ENCODE results near the gene BCAS1.

Gene BCAS1

DNA sequence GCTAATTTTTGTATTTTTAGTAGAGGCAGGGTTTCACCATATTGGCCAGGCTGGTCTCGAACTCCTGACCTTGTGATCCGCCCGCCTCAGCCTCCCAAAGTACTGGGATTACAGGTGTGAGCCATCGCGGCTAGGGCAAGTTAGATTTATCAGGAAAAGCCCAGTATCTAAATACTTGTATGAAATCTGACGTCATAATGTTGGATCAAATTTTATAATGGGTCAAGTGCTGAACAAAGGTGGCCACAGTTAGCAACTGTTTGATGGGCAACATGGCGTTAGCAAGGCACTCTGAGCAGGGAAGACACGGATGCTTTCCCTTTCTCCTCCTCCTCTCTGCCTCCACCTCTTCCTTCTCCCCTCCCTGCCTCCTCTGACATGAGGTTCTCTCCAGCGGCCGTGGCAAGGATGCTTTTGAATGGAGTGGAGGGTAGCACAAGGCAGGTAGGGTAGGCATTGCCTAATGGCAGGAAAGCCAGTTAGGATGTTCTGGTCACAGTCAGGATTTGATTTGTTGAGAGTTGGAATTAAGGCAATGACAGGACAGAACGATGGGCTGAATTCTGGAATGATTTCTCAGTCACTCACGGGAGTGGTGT lies 149.6 kb downstream of the BCAS1 start:
- no peak for DNase-seq

DNA sequence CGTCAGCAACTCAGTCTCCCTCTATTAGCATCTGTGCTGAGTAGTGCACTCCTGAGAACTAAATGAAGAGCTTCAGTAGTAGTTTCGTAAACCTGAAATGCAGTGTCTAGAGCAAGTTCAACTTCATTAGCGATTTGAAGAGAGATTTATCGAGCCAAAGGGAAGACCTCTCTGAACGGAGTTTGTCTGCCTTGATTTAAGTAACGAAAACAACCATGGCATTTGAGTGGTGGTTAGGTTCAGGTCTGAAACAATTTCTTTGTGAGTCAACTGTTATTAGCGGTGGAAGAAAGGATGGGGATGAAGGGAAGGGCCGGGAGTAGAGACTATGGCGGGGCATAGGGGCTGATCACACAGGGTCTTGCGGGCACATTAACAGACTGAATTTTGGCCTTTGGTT lies 150.5 kb downstream of the BCAS1 start:
- no peak for DNase-seq

DNA sequence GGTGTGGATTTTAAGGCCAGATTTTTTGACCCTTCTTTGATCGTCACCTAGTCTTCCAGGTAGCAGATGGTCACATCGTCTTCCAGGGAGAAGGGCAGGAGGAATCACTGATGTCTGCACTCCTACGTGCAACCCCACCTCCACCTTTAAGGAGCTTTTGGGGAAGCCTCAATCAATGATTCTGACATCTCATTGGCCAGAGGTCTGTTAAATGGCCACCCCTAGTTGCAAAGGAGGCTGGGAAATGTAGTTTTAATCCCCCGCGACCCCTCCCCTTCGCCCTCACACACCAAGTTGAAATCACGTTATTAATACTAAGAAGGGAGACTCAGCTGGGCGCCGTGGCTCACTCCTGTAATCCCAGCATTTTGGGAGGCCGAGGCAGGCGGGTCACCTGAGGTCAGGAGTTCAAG lies 151.4 kb downstream of the BCAS1 start:
- no peak for DNase-seq

DNA sequence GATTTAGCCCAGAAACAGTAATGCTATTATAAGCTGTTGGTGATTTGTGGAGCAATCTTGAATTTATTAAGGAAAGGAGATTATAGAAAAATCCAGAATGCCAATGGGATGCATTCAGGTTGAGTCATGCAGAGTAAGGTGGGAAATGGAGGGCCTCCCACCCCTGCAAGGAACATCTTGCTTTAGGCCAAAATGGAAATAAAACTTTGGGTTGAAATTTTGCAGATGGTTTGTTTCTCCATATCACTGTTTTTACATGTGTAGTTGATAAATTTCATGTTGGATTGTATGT lies 152.4 kb downstream of the BCAS1 start:
- no peak for DNase-seq

DNA sequence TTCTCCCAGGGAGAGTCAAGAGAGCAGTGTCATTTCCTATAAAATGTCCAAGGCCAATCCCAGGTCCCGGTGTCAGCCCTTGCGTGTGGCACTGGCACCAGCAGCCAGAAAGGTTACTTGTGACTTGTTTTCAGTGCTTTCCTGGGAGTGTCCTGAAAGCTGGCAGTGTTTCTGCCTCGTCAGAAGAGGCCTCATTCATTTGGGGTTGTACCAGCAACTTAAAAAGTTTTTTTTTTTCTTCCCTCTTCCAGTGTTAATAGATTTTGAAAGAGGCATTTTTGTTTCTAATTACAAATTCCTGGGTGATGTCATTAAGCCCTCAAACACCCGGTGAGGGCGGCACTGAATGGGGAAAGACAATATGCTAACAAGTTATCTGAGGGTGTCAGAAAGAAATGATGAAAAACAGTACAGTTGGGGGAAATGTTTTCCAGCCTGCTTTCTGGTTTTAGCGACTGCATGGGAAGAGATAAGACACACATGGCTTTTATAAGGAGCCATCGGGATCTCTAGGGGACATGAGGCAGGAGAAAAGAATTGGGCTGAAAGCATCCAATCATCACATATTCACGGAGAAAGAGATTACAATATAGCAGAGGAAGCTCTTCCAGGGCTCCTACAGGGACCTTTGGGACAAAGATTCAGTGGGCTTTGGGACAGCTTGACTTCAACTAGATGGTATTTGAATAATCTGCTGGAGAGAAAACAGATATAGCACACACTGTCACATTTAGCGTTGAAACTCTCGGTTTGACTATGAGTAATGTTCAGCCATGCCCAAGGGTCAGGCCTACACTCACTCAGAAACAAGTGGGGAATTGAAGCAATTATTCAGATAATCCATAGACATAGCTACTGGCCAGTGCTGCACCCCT lies 153.0 kb downstream of the BCAS1 start:
- no peak for DNase-seq

DNA sequence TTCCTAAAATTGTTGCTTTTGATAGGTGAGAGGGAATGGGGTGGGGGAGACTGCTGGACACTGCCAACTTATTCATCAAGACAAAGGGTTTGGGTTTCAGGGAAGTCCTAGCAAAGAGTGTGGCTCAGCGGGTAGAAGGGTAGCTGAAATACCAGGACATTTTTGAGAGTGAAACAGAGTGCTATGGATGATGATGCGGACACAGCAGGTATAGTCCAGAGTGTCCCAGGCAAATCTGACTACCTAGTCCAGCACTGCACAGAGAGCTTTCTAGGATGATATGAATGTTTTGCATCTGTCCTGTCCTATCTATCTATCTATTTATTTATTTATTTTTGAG lies 154.3 kb downstream of the BCAS1 start:
- no peak for DNase-seq

DNA sequence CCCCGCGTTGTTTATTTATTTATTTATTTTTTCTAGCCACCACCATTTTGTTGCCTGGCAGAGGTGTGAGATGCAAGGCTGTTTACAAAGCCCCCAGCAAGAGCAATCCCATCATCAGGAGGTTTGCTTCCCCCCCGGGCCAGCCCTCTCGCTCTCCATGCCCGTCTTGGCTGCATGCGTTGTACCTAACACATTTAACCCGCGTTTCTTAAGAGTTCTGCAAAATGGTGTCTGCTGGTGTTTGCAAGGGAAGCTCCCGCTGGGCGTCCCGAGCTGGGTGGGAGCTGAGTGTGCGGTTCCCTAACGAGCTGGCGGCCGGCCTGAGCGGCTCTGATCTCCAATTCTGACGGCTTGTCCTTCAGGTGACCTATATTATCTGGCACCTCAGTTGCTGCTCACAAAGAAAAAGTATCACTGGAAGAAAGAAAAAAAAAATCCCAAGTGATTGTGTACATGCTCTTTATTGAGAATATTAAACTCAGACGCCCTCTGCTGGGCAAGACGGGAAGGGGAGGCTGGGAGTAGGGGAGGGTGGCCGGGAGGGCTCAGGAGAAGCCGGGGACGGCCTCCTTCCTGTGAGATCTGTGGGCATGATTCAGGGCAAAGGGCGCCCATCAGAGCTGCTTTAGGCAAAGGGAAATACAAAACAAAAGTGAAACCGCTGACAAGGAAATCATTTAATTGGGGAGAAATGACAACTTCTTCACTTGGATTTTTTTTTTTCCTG lies 154.8 kb downstream of the BCAS1 start:
- DNase-seq, result peak; percentile 99

DNA sequence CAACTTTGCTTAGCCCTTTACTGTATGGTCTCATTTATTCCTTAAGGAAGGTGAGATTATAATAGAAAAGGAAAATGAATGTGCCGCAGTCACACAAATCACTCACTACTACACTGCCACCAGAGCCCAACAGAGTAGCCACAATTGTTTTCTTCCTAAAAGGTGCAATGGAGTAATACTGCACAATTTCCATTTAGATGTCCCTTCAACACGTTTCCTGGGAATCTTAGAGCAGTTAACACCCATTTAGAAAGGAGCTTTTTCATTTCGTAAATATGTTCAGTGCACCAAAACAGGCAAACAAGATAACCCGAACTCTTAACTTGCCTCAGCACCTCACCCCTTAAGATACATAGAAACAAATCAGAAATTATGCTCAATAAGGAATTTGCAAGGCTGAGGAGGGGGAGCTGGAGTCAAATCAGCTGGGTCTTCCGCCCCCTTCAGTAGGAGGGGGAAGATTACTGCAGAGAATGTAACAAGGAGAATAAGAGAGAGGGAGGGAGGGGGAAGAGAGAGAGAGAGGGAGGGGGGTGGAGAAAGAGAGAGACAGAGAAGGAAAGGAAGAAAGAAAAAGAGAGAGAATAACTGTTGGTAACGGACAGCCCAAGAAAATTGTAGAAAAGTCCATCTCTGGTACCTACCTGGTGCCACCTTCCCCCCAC lies 155.5 kb downstream of the BCAS1 start:
- DNase-seq, result no peak

DNA sequence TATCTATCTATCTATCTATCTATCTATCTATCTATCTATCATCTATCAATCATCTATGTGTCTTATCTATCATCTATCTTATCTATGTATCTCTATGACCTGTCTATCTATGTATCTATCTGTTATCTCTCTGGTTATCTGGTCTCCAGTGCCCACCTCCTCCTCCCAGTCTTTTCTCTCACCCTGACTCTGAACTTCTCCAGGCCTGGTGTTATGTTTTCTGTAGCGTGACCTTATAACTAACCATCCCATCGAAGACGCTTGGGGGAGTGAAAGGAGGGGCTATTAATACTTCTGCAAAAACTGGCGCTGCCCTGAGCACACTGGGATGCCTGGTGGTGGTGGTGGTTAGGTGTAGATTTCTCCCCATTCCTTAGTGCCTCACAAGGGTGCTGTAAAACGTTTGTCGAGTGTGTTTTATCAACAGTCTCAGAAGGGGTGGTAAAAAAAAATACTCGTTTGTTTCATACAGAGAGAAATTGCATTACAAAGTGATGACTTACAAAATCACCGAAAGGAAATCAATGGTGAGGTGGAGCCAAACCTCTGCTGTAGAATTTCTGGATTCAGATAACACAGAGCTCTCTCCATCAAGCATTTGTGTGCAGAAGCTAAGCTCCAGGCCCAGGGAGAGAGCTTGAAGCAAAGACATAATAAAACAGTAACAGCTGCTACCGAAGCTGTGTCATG lies 156.2 kb downstream of the BCAS1 start:
- DNase-seq, result no peak

DNA sequence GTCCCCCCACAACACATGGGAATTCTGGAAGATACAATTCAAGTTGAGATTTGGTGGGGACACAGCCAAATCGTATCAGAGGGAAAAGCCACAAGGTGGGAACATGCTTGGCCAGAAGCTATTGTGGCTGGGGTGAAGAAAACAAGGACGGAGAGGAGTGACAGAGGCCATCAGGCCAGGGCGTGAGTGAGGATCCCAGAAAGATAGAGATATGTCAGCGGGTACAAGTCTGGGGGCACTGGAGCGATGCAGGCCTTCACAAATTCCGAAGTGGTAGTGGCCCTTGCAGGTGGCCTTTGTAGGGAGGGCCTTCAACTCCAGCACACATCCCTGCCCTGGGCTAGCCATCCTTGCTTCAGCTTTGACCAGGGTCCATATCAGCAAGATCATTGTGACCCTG lies 159.1 kb downstream of the BCAS1 start:
- DNase-seq, result no peak

DNA sequence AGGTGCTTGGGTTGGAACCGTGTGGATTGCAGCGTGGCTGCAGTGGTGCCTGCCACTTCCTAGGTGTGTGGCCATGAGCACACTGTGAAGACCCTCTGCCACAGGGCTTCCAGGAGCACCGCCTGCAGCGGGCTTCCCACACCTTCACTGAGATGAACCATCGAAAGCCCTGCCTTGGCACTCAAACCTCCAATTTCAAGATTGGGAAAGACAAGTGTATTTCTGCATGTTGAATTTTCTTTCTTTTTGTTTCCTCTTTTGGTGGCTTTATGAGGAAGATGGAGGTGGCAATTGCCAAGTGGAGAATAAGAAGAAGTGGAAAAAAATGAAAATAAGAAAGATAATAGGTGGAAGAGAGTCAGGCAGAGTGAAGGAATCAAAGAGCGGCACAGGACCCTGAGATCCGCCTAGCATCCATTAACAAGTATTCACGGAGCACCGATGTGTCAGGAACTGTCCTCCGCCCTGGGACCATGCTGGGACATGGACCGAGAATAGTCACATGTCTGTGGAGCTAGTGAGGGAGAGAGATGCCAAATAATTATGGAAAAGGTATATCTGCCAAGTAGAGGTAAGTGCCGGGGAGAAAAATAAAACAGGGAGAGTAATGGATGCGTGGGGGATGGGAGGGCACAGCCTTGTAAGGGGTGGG lies 159.9 kb downstream of the BCAS1 start:
- DNase-seq, result no peak

DNA sequence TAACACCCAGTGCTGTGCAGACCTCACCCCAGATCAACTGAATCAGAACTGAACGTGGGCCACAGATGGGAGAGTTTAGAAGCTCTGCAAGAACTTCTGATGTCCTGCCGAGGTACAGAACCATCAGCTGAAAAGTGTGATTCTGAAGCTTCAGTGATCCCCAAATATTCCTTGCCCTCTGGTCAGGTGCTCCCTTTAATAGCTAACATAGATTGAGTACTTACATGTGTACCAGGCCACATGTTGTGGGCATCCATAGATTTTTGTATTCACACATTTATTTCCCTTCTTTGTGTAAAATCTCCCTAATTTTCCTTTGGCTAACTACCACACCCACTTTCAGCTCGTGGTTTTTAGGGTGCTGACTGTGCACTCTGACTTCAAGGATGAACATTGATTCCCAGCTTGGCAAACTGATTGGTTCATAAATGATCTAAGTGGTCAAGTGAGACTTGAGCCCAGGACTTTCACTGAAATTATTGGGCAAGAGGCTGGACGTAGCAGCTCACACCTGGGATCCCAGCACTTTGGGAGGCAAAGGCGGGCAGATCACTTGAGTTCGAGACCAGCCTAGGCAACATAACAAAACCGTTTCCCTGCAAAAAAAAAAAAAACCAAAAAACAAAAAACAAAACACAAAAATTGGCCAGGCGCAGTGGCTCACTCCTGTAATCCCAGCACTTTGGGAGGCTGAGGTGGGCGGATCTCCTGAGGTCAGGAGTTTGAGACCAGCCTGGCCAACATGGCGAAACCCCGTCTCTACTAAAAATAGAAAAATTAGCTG lies 162.2 kb downstream of the BCAS1 start:
- no peak for DNase-seq

DNA sequence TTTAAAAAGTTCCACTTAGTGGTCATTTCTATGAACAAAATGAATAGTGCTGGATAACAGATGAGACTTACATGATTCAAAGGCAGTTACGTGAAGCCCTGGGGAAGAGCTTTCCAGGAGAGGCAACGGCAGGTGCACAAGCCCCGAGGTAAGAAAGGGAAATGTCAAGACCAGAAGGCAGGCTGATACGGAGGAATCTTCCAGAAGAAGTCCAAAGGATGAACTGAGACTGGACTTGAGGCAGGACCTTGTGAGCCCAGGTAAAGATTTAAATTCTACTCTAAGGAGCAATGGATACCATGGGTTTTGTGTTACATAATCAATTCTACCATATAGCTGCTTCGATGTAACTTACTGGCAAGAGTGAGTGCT lies 164.6 kb downstream of the BCAS1 start:
- no peak for DNase-seq

DNA sequence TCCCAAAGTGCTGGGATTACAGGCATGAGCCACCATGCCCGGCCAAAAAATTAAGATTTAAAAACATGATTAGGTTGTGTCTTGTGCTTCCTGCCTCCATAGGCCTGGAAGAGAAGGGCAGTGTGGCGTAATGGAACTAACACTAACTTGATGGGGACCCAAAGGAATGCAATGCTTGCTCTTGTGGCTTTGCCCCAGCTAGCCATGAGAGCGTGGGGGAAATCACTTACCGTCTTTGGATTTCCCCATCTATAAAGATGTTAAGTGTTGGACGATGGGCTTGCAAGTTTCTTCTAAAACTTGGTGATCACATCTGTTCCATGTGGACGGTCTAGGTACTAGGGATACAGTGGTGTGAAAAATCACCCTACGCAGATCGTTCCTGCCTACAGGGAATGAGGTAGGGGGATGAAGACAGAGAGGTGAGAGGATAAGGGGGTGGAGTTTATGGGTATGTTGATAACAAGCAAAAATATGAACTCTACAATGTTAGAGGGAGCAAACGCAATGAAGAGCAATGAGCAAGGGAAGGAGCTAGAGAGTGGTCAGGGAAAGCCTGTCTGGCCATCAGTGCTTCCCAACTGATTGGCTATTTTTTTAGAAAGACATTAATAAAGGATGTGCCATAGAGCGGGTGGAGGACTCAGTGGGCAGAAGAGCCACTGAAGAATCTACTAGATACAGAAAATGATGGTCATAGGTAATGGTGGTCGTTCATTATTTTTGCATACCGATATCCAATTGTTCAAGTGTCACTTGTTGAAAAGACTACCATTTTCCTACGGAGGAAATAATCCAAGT lies 165.2 kb downstream of the BCAS1 start:
- DNase-seq, result no peak

DNA sequence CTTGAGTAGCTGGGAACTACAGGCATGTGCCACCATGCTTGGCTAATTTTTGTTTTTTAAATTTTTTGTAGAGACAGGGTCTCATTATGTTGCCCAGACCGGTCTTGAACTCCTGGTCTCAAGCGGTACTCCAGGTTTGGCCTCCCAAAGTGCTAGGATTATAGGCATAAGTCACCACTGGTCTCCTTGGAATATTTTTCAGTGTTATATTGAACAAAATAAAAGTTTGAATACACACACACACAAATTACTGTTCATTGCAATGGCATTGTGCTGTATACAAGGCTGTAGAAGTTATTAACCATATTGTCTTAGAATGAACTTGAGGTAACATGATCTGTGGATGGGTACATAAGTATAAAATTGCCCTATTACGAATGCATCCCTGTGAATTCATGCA lies 166.1 kb downstream of the BCAS1 start:
- DNase-seq, result no peak

DNA sequence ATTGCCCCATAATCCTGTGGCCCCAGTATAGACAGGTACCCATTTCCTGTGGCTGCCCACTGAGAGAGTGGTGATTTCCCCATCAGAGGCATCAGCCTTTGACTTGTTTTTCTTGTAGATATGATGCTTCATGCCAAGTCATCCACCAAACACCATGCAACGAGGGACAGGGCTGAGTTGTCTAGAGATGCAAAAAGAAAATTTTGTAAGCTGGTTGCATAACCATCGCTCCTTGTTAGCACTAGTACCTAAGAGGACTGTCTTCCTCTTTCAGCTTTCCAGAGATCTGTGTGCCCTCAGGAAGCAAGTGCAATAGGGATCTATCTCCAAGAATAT lies 166.8 kb downstream of the BCAS1 start:
- no peak for DNase-seq

DNA sequence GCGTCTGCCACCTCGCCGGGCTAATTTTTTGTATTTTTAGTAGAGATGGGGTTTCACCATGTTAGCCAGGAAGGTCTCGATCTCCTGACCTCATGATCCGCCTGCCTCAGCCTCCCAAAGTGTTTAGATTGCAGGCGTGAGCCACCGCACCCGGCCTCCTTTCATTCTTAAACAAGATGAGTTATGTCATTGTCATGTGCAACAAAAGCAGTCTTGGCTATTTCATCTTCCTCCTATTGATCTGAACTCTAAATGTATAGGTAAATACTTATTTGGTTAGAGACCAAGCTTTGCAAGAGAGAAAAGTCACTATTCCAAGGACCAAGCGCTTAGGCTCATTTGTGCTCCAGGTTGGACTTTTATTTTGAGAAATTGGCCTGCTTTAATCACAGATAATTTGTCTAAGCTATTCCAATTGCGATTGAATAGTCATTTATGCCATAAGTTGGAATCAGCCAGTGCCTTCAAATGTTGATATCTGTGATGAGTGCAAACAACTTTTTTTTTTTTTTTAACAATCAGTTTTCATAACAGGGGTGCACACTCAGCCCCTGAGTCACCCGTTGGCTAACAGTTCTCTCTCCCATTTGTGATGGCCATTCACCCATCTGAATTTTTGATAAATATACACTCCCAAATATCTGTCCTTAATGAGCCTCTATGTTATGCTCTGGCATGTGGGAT lies 167.3 kb downstream of the BCAS1 start:
- DNase-seq, result no peak

DNA sequence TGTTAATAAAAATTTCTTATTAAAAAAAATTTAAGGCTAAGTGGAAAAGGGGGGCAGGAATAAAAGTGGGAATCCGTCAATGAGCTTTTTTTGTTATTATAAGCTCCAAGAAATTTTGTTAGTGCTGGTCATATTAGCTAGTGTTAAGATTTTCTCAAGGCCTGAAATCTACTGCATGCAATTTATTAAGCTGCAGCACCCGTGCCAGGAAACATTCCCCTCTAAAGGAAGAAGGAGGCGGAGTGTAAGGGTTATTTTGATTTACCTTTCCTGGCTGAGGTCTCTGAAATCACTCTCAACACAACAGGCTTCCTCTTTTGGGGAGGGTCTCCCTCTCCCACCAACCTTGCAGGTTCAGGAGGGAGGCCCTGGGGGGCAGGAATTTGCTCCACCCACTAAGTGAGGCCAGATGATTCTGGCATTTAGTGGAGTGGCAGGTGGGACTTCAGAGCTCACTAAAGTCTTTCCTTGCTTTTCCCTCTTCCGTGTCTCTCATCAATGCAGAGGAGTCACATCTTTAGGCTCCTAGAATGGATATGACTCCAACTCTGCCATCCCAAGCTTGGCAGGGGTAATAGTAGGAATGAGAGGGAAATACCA lies 168.8 kb downstream of the BCAS1 start:
- DNase-seq, result no peak

DNA sequence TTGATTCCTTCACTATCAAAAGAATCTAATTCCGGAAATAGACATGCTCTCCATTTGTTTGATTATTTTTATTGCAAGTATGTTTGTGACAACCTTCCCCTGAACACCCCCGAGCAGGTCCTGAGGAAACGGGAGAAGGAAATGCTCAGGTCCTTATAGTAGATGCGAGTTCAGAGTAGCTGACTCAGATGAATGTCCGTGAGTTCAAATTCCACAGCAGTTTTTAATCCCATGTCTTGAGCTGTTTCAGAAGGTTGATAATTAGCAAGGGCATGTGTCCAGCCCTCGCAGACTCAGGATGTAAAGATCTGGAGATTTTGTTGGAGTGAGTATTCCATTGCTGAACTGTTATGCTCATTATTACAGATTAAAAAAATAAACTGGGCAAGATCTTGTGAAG lies 169.3 kb downstream of the BCAS1 start:
- DNase-seq, result no peak

DNA sequence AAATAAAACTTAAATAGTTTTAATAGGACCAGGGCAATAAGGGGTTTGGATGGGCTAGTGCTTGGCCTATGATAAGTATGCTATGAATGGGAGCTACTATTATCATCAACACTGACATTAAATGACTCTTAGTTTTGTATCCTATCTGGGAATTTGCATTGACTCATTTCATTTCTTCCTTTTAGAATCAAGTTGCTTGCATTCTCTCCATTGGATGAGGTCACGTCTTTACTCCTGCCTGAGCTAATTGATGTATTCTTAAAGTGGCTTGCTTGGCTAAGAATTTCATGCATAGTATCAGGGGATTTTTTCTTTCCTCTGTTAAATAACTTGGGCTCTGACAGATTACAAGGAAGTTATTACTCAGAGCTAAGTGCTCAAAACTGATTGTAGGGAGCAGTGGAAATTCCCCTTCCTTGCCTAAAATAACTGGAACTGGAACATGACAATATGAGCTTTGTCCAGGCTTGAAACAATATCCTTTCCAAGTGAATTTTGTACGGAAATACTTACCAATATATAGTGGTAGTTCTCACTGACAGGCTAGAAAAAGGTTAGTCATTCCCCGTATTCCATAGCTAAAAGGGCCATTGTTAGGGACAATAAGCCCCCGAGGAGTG lies 169.9 kb downstream of the BCAS1 start:
- no peak for DNase-seq
